Right lobe of liver (tissue), 6 donors: ENCODE data around the gene PCDHB3. TPM values are rescaled to one million over a fixed set of nuclear protein-coding genes. Genes with fewer than 3 reads are reported as not detected.

ENCODE experiments used
- ATAC-seq, 4 donors: fragments of 200-7000 bp; cut with Tn5 transposase; one replicate each; pipeline ENCODE4 v1.9.1; 2020; ENCODE audit warnings: mild to moderate bottlenecking in 4 of 4, moderate library complexity in 4 of 4
- DNase-seq, 3 donors: peaks; one replicate each; pipeline ENCODE4 v3.0.0-alpha.2; 2020
- H3K27ac ChIP-seq, 3 donors: fragments of 200-600 bp; one replicate each; pipeline ENCODE4 v1.8.0; 2022
- H3K27me3 ChIP-seq, 2 donors: fragments of 200-600 bp; one replicate each; pipeline ENCODE4 v1.8.0; 2022
- H3K36me3 ChIP-seq, 4 donors: fragments of 200-600 bp; sonication (generic) in 1 of 4; one replicate each; pipeline versions ENCODE4 v1.5.1 to v1.8.0; 2017 to 2022; ENCODE audit warnings: control low read depth in 1 of 4
- H3K4me1 ChIP-seq, 4 donors: fragments of 200-600 bp; sonication (generic) in 1 of 4; one replicate each; pipeline versions ENCODE4 v1.5.1 to v1.8.0; 2017 to 2022; ENCODE audit warnings: control low read depth in 1 of 4
- H3K4me3 ChIP-seq, 3 donors: fragments of 200-600 bp; one replicate each; pipeline ENCODE4 v1.8.0; 2022
- H3K9me3 ChIP-seq, 4 donors: fragments of 200-600 bp; sonication (generic) in 1 of 4; one replicate each; pipeline versions ENCODE4 v1.5.1 to v1.8.0; 2017 to 2022; ENCODE audit warnings: control low read depth in 1 of 4
- CTCF ChIP-seq, 4 donors: fragments of 200-600 bp in 3 of 4; fragments of 450-650 bp in 1 of 4; IDR thresholded peaks; one replicate each; pipeline versions ENCODE4 v1.5.1 to v1.8.0; 2016 to 2022; ENCODE audit warnings: antibody characterized with exemption in 4 of 4, mild to moderate bottlenecking in 2 of 4
- POLR2A ChIP-seq: fragments of 450-650 bp; IDR thresholded peaks from one replicate; pipeline ENCODE4 v1.6.1; 2017; ENCODE audit warnings: antibody characterized with exemption, mild to moderate bottlenecking
- WGBS: methylation state at CpG from one replicate; pipeline ENCODE4 v1.1.6; 2018; ENCODE audit warnings: low coverage, low lambda C conversion rate; ENCODE audit not compliant: insufficient coverage; ENCODE audit errors: missing lambda C conversion rate; 5-methylcytosine and 5-hydroxymethylcytosine counted together
- intact Hi-C, 2 donors: fragments of 100-400 bp; cut with DNase I; formaldehyde crosslinking; loops; one replicate each; pipeline versions ENCODE4 v1.11.2 to v1.14.1; 2022
- long read RNA-seq: library from polyadenylated mRNA; unstranded; transcript quantifications from one replicate; pipeline ENCODE4 v2.0.0, GENCODE V29; 2019
- total RNA-seq, 6 experiments: library from RNA; depleted of rRNA in 2 of 6; stranded (reverse); fragments of >200 nt in 2 of 6; fragmentation: NEBNext Ultra II Directional in 3 of 6; extraction: Animal tissue kit (Norgen Biotek cat#: 25700) in 3 of 6; gene quantifications; one replicate each; pipeline versions ENCODE4 v1.1.0 to v1.2.4, GENCODE V29; 2016 to 2023
- donor health status: DM: no; HTN: yes; CAD: no.
- donor health status: DM: no; HTN: no; CAD: no.
- donor health status: DM: no; HTN: no; CAD: no.
- donor health status: DM: no; HTN: yes; CAD: no.
- donor health status: DM: no; HTN: yes; CAD: no.

The PCDHB3 gene
- total RNA-seq = under 1 TPM in 3 of 6 experiments, not detected in 3; 0.07 to 0.31 (median 0.30) TPM
- long read RNA-seq = 0 reads

- DNase-seq (no peak), ATAC-seq (no peak)
- TF ChIP-seq POLR2A (no peak), CTCF (IDR thresholded peaks at IDR 0.05) (peak in 3 of 4 donors; percentile 9 to 22 (median 12))
- intact Hi-C loops = no loop called here
- H3K9me3 ChIP-seq = peaks cover 0 to 3% (median 0%) of the 10 kb centered on the region in 4 donors
- H3K36me3 ChIP-seq = no peaks in the 10 kb centered on the region
- H3K4me1 ChIP-seq = no peaks in the 10 kb centered on the region
- H3K27me3 ChIP-seq = peaks cover 0 to 5% of the 10 kb centered on the region in 2 donors
- 10% methylated on average over 19 of the region's 19 CpGs for WGBS
- no peak within 1 kb of the TSS for H3K27ac ChIP-seq
- H3K4me3 ChIP-seq = no peak within 1 kb of the TSS
Measured at GRCh38 chr5:141100243-141100805, at the start of gene PCDHB3. TSS of gene PCDHB3 (plus strand) at chr5:141100473. CDS start at chr5:141100650, 177 bp downstream.

GRCh38 chr5:141050622-141051520, 49.4 kb upstream of the PCDHB3 start, which contains the start of gene PCDHB1:
TSS of gene PCDHB1 (plus strand) at chr5:141051374. CDS start at chr5:141051471, 97 bp downstream.
- DNase-seq (no peak), ATAC-seq (peak; percentile 72 to 85 (median 82))
- intact Hi-C loops = no loop called here
- Histone ChIP-seq H3K9me3 (no peaks in the 10 kb centered on the region), H3K36me3 (no peaks in the 10 kb centered on the region), H3K4me1 (no peaks in the 10 kb centered on the region), H3K27me3 (no peaks in the 10 kb centered on the region), H3K27ac (no peak within 1 kb of the TSS), H3K4me3 (peak within 1 kb of the TSS; percentile 22 to 61 (median 60))
- TF ChIP-seq POLR2A (no peak), CTCF (IDR thresholded peaks at IDR 0.05) (no peak)
- WGBS = 15% methylated on average over 20 of the region's 20 CpGs

GRCh38 chr5:141051521-141051866, 48.8 kb upstream of the PCDHB3 start:
- no peaks in the 10 kb centered on the region for H3K9me3 ChIP-seq
- H3K36me3 ChIP-seq = no peaks in the 10 kb centered on the region
- H3K27ac ChIP-seq = no peak overlapping the region
- peak overlapping the region; percentile 22 to 61 (median 60) for H3K4me3 ChIP-seq
- ATAC-seq (peak; percentile 19 to 48 (median 40)), DNase-seq (no peak)
- intact Hi-C loops = no loop called here
- H3K27me3 ChIP-seq = no peaks in the 10 kb centered on the region
- WGBS = 8% methylated on average over 8 of the region's 19 CpGs
- TF ChIP-seq CTCF (IDR thresholded peaks at IDR 0.05) = no peak
- TF ChIP-seq POLR2A = no peak
- H3K4me1 ChIP-seq = no peaks in the 10 kb centered on the region

GRCh38 chr5:141077826-141078225, 22.4 kb upstream of the PCDHB3 start:
- Histone ChIP-seq H3K36me3 (no peaks in the 10 kb centered on the region), H3K27me3 (peaks cover 0 to 12% of the 10 kb centered on the region in 2 donors), H3K4me3 (no peak overlapping the region), H3K4me1 (no peaks in the 10 kb centered on the region), H3K9me3 (peaks cover 0 to 7% (median 0%) of the 10 kb centered on the region in 4 donors), H3K27ac (no peak overlapping the region)
- ATAC-seq (no peak), DNase-seq (no peak)
- no peak for TF ChIP-seq CTCF (IDR thresholded peaks at IDR 0.05)
- no peak for TF ChIP-seq POLR2A
- intact Hi-C loops = no loop called here
- WGBS = 43% methylated on average over 17 of the region's 17 CpGs
